Esophagus squamous epithelium (tissue), 5 donors: ENCODE data around the gene LINGO3. TPM values are rescaled to one million over a fixed set of nuclear protein-coding genes. Genes with fewer than 3 reads are reported as not detected.
A peak's percentile ranks its signal among the peaks of the same experiment; 100 is the strongest.

Experiments used
- DNase-seq: peaks from one replicate; lab custom pipeline; 2025; lab: John Stamatoyannopoulos, UW
- H3K27ac ChIP-seq, 4 donors: fragments of 200-600 bp; sonication (generic); one replicate each; pipeline ENCODE4 v1.5.1; 2016 to 2019; ENCODE audit warnings: mild to moderate bottlenecking in 1 of 4
- H3K27me3 ChIP-seq, 4 donors: fragments of 200-600 bp; sonication (generic); 1 replicate in 3 of 4; 2 replicates in 1 of 4; pipeline versions ENCODE4 v1.5.1 to v1.6.0; 2017 to 2021; ENCODE audit warnings: antibody characterized with exemption in 1 of 4
- H3K36me3 ChIP-seq, 3 donors: fragments of 200-600 bp; sonication (generic); one replicate each; pipeline ENCODE4 v1.5.1; 2016 to 2019
- H3K4me1 ChIP-seq, 3 donors: fragments of 200-600 bp; sonication (generic); one replicate each; pipeline ENCODE4 v1.5.1; 2017 to 2019
- H3K4me3 ChIP-seq, 4 donors: fragments of 200-600 bp; sonication (generic); 1 replicate in 3 of 4; 2 replicates in 1 of 4; pipeline ENCODE4 v1.5.1; 2016 to 2019; ENCODE audit warnings: mild to moderate bottlenecking in 2 of 4, moderate library complexity in 1 of 4
- H3K9me3 ChIP-seq, 3 donors: fragments of 200-600 bp; sonication (generic); one replicate each; pipeline ENCODE4 v1.5.1; 2016 to 2019
- POLR2A ChIP-seq, 4 donors: fragments of 450-650 bp; IDR thresholded peaks; one replicate each; pipeline ENCODE4 v1.6.1; 2017; ENCODE audit warnings: antibody characterized with exemption in 4 of 4, mild to moderate bottlenecking in 4 of 4, moderate library complexity in 3 of 4
- WGBS, 2 donors: methylation state at CpG; one replicate each; pipeline ENCODE4 v1.1.5; 2018; 5-methylcytosine and 5-hydroxymethylcytosine counted together
- intact Hi-C: fragments of 100-400 bp; cut with DNase I; formaldehyde crosslinking; loops from one replicate; pipeline ENCODE4 v1.15.0; 2022
- total RNA-seq, 4 donors: library from RNA; depleted of rRNA; stranded (reverse); fragments of >200 nt; gene quantifications; one replicate each; pipeline ENCODE4 v1.1.0, GENCODE V29; 2016
- TF ChIP-seq, protein P1 (sequence below), 6 experiments: fragments of 450-650 bp in 4 of 6; fragments of 200-600 bp in 2 of 6; sonication (generic) in 2 of 6; IDR thresholded peaks; one replicate each; pipeline ENCODE4 v1.5.1; 2016 to 2019; ENCODE audit warnings: antibody characterized with exemption in 6 of 6, mild to moderate bottlenecking in 4 of 6, moderate library complexity in 4 of 6
- donor health status: DM: yes; HTN: yes; CAD: no.

Gene LINGO3
- total RNA-seq, 4 donors from 2014 or later: 0.09 TPM; not detected in 3

DNA sequence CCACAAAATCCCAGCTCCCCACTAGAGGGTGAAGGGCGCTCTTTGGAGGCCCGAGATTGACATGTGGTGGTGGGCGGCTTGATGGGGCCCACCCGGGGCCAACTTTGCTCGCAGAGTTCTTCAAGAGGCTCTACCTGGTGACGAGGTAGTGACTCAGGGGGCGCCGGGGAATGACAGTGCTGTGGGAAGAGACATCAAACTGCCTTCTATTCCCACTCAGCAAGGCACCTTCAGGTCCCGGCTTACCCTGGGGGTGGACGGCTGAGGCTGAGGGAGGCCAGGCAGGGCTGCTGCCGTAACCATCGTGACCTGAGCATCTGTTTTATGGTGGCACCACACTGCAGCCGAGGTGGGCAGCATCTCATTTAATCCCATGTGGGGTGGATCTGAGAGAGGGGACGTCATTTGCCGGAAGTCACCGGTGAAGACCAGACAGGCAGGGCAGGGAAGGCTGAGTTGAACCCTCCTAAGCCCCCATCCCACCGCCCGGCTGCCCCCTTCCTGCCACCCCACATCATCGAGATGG lies 1.6 kb downstream of the LINGO3 start:
- TF ChIP-seq, protein P1, sequence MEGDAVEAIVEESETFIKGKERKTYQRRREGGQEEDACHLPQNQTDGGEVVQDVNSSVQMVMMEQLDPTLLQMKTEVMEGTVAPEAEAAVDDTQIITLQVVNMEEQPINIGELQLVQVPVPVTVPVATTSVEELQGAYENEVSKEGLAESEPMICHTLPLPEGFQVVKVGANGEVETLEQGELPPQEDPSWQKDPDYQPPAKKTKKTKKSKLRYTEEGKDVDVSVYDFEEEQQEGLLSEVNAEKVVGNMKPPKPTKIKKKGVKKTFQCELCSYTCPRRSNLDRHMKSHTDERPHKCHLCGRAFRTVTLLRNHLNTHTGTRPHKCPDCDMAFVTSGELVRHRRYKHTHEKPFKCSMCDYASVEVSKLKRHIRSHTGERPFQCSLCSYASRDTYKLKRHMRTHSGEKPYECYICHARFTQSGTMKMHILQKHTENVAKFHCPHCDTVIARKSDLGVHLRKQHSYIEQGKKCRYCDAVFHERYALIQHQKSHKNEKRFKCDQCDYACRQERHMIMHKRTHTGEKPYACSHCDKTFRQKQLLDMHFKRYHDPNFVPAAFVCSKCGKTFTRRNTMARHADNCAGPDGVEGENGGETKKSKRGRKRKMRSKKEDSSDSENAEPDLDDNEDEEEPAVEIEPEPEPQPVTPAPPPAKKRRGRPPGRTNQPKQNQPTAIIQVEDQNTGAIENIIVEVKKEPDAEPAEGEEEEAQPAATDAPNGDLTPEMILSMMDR (IDR thresholded peaks at IDR 0.05): no peak
- no peak for TF ChIP-seq POLR2A (IDR thresholded peaks at IDR 0.05)
- no peak for DNase-seq
- Histone ChIP-seq H3K27me3 (peaks cover 0 to 98% (median 16%) of the 10 kb centered on the region in 4 donors), H3K36me3 (no peaks in the 10 kb centered on the region), H3K4me1 (peaks cover 8 to 24% (median 13%) of the 10 kb centered on the region in 3 donors), H3K9me3 (no peaks in the 10 kb centered on the region), H3K27ac (no peak overlapping the region), H3K4me3 (no peak overlapping the region)
- intact Hi-C loops: no loop called here
- WGBS, 2 donors: 67 to 70% methylated on average over 7 to 12 of the region's 19 CpGs

GRCh38 chr19:2305452-2306280 lies 2.3 kb downstream of the LINGO3 start:
- Histone ChIP-seq H3K9me3 (no peaks in the 10 kb centered on the region), H3K27ac (no peak overlapping the region), H3K36me3 (no peaks in the 10 kb centered on the region), H3K27me3 (peaks cover 0 to 98% (median 16%) of the 10 kb centered on the region in 4 donors), H3K4me1 (peaks cover 8 to 24% (median 13%) of the 10 kb centered on the region in 3 donors), H3K4me3 (no peak overlapping the region)
- no peak for DNase-seq
- WGBS, 2 donors: 77 to 88% methylated on average over 3 to 5 of the region's 19 CpGs
- TF ChIP-seq, protein P1 (IDR thresholded peaks at IDR 0.05): no peak
- no peak for TF ChIP-seq POLR2A (IDR thresholded peaks at IDR 0.05)
- intact Hi-C loops: no loop called here

- Histone ChIP-seq H3K27me3 (peaks cover 0 to 79% (median 16%) of the 10 kb centered on the region in 4 donors), H3K4me3 (no peak overlapping the region), H3K36me3 (no peaks in the 10 kb centered on the region), H3K4me1 (peaks cover 8 to 21% (median 13%) of the 10 kb centered on the region in 3 donors), H3K9me3 (no peaks in the 10 kb centered on the region), H3K27ac (no peak overlapping the region)
- intact Hi-C loops: no loop called here
- no peak for DNase-seq
- no peak for TF ChIP-seq POLR2A (IDR thresholded peaks at IDR 0.05)
- TF ChIP-seq, protein P1 (IDR thresholded peaks at IDR 0.05): no peak
- 72 to 83% methylated on average over 14 to 19 of the region's 26 CpGs for WGBS, 2 donors
These were observed 4.6 kb downstream of the LINGO3 start for GRCh38 chr19:2303211-2303798.

DNA sequence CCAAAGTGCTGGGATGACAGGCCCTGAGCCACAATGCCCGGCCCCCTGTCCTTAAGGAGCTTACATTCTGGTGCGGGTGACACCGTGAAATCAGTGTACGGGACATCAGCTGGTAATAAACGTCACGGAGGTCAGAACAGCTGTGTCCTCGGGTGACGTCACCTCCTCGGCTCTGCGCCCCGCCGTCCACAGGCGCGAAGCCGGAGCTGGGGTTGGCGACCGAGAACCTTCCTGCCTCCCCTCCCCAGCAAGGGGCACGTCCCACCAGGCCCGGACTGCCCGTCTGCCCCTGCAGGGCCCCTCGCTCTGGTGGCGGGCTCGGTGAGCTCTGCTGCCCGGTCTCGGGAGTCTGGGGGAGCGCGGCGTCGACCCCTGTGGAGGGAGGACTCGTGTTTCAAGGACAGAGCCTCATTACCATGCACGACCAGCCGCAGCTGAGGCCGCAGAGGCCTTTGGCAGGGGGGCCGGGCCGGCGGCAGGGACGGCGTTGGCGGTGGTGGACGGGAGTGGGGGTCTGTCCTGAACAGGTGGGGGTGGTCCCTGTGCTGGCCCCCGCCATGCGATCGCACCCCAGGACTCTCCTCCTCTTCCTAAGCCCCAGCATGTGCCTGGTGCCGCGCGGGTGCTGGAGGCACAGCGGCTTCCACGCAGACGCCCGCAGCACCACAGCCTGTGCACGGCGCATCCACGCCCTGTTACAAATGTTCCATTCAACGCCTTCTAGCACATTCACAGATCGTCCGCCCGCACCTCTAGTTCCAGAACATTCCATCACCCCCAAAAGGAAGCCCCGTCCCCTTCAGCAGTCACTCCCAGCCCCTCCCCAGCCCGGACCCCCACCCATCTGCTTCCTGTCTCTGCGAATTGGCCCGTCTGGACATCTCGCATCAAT lies 5.4 kb downstream of the LINGO3 start:
- Histone ChIP-seq H3K9me3 (no peaks in the 10 kb centered on the region), H3K4me3 (peak overlapping the region in 2 of 4 donors; percentile 5 to 49), H3K36me3 (no peaks in the 10 kb centered on the region), H3K27me3 (peaks cover 0 to 72% (median 14%) of the 10 kb centered on the region in 4 donors), H3K27ac (no peak overlapping the region), H3K4me1 (peaks cover 8 to 15% (median 10%) of the 10 kb centered on the region in 3 donors)
- TF ChIP-seq POLR2A (IDR thresholded peaks at IDR 0.05): no peak
- TF ChIP-seq, protein P1 (IDR thresholded peaks at IDR 0.05): no peak
- no peak for DNase-seq
- intact Hi-C loops: no loop called here
- WGBS, 2 donors: 17 to 33% methylated on average over 14 to 18 of the region's 62 CpGs
